ENCODE measurements around the gene USP25.

USP25 gene

GRCh38 chr21:15749861-15750159 is 20.0 kb downstream of the USP25 start:
- H3K4me3 ChIP-seq (IDR thresholded peaks at IDR 0.05; ENCODE audit: insufficient read depth, low read depth, low read length), result no peak overlapping the region
- H4K20me1 ChIP-seq (ENCODE audit: insufficient read depth), result no peaks in the 10 kb centered on the region
- no peaks in the 10 kb centered on the region for H3K27me3 ChIP-seq (ENCODE audit: insufficient read depth, low read depth)
- TF ChIP-seq CTCF (conservative IDR thresholded peaks at IDR 0.05; ENCODE audit: low read depth, low read length), result no peak
- no peak overlapping the region for H3K9ac ChIP-seq
- H3K4me1 ChIP-seq (ENCODE audit: low read depth, poor library complexity, severe bottlenecking), result peaks cover 20% of the 10 kb centered on the region
- H2AFZ ChIP-seq (ENCODE audit: low read depth), result no peak overlapping the region
- H3K36me3 ChIP-seq (ENCODE audit: insufficient read depth), result no peaks in the 10 kb centered on the region; the same call in 1 of the 2 replicates
- peaks cover 92% of the 10 kb centered on the region; the same call in 1 of the 2 replicates for H3K79me2 ChIP-seq (ENCODE audit: insufficient read depth, low read depth)
- H3K27ac ChIP-seq, result no peak overlapping the region
- no peak overlapping the region for H3K4me2 ChIP-seq

- no peaks in the 10 kb centered on the region for H4K20me1 ChIP-seq (ENCODE audit: insufficient read depth)
- H3K27me3 ChIP-seq (ENCODE audit: insufficient read depth, low read depth), result no peaks in the 10 kb centered on the region
- no peak overlapping the region for H3K4me3 ChIP-seq (IDR thresholded peaks at IDR 0.05; ENCODE audit: insufficient read depth, low read depth, low read length)
- no peak overlapping the region for H2AFZ ChIP-seq (ENCODE audit: low read depth)
- H3K79me2 ChIP-seq (ENCODE audit: insufficient read depth, low read depth), result peaks cover 94% of the 10 kb centered on the region; the same call in 1 of the 2 replicates
- no peak overlapping the region for H3K4me2 ChIP-seq
- H3K36me3 ChIP-seq (ENCODE audit: insufficient read depth), result no peaks in the 10 kb centered on the region; the same call in 1 of the 2 replicates
- H3K27ac ChIP-seq, result no peak overlapping the region
- no peak overlapping the region for H3K9ac ChIP-seq
- peaks cover 20% of the 10 kb centered on the region for H3K4me1 ChIP-seq (ENCODE audit: low read depth, poor library complexity, severe bottlenecking)
- TF ChIP-seq CTCF (conservative IDR thresholded peaks at IDR 0.05; ENCODE audit: low read depth, low read length), result no peak
These were observed 21.3 kb downstream of the USP25 start for GRCh38 chr21:15751037-15751436.

- no peaks in the 10 kb centered on the region for H3K27me3 ChIP-seq (ENCODE audit: insufficient read depth, low read depth)
- peaks cover 21% of the 10 kb centered on the region for H3K4me1 ChIP-seq (ENCODE audit: low read depth, poor library complexity, severe bottlenecking)
- H4K20me1 ChIP-seq (ENCODE audit: insufficient read depth), result no peaks in the 10 kb centered on the region
- H3K79me2 ChIP-seq (ENCODE audit: insufficient read depth, low read depth), result peaks cover 90% of the 10 kb centered on the region; the same call in 1 of the 2 replicates
- no peak overlapping the region for H3K27ac ChIP-seq
- no peak overlapping the region for H2AFZ ChIP-seq (ENCODE audit: low read depth)
- H3K9ac ChIP-seq, result no peak overlapping the region
- TF ChIP-seq CTCF (conservative IDR thresholded peaks at IDR 0.05; ENCODE audit: low read depth, low read length), result no peak
- no peak overlapping the region for H3K4me3 ChIP-seq (IDR thresholded peaks at IDR 0.05; ENCODE audit: insufficient read depth, low read depth, low read length)
- no peaks in the 10 kb centered on the region; the same call in 1 of the 2 replicates for H3K36me3 ChIP-seq (ENCODE audit: insufficient read depth)
- no peak overlapping the region for H3K4me2 ChIP-seq
These were observed 21.8 kb downstream of the USP25 start for GRCh38 chr21:15751546-15751945.

DNA sequence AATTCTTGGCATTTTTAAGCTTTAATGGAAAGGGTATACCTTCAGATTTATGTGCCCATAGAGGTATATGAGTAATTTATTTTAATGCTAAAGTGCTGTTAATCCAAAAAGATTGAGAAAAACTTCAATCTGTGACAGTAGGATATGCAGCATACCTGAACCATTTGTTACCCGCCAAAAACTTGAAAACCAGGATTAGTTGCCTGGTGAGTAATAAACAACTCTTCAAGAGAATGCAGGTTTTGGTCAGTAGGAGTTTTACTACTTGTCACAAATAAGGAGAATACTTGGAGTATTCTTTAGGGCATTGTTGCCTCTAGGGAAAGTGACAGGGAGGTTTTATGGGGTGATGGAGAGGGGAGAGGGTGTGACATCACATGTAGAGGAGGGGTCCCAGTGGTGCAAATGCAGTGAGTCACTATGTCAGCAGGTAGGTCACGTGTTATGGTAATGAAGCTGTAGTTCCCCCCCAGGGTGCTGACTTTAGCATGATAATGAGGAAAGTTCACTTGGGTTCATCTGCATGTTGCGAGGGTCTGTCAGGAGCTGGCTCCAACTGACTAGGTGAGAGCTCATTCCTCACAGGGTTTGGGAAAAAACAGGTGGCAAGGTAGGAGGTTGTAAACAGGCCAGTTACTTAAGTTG is 23.1 kb downstream of the USP25 start:
- H3K4me1 ChIP-seq (ENCODE audit: low read depth, poor library complexity, severe bottlenecking), result peaks cover 26% of the 10 kb centered on the region
- TF ChIP-seq CTCF (conservative IDR thresholded peaks at IDR 0.05; ENCODE audit: low read depth, low read length), result no peak
- no peak overlapping the region for H2AFZ ChIP-seq (ENCODE audit: low read depth)
- H3K4me2 ChIP-seq, result no peak overlapping the region
- no peaks in the 10 kb centered on the region for H3K36me3 ChIP-seq (ENCODE audit: insufficient read depth)
- no peaks in the 10 kb centered on the region for H3K27me3 ChIP-seq (ENCODE audit: insufficient read depth, low read depth)
- H3K9ac ChIP-seq, result no peak overlapping the region
- peaks cover 88% of the 10 kb centered on the region; the same call in 1 of the 2 replicates for H3K79me2 ChIP-seq (ENCODE audit: insufficient read depth, low read depth)
- H3K4me3 ChIP-seq (IDR thresholded peaks at IDR 0.05; ENCODE audit: insufficient read depth, low read depth, low read length), result no peak overlapping the region
- H4K20me1 ChIP-seq (ENCODE audit: insufficient read depth), result no peaks in the 10 kb centered on the region
- no peak overlapping the region for H3K27ac ChIP-seq
